ENCODE data around the gene VMP1.

Gene VMP1

DNA sequence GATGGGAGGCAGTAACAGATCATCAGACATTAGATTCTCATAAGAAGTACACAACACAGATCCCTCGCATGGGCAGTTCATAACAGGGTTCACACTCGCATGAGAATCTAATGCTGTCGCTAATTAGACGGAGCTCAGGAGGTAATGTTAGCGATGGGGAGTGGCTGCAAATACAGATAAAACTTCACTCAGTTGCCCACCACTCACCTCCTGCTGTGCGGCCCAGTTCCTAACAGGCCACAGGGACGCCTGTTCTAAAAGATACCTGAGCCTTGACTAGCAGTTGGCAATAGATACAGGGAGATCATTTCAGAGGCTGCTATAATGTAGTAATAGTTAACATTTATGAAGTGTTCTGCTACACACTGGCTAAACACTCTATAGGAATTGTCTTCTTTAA, 5.2 kb upstream of the VMP1 start:
- Histone ChIP-seq H3K9me2 (replicated peaks; ENCODE audit: control insufficient read depth, low read length) (no peaks in the 10 kb centered on the region), H3K9me3 (ENCODE audit: control insufficient read depth, insufficient read depth, low read length) (no peaks in the 10 kb centered on the region), H3K27me3 (ENCODE audit: control insufficient read depth, low read length) (no peaks in the 10 kb centered on the region), H3K4me1 (ENCODE audit: control insufficient read depth, low read length) (peaks cover 25% of the 10 kb centered on the region), H3K36me3 (ENCODE audit: control insufficient read depth, low read length) (peaks cover 82% of the 10 kb centered on the region), H3K4me3 (ENCODE audit: low read length) (no peak overlapping the region), H3K4me2 (ENCODE audit: low read length) (no peak overlapping the region), H4K20me1 (ENCODE audit: control insufficient read depth, insufficient read depth, low read depth, low read length) (peaks cover 36% of the 10 kb centered on the region), H3K79me2 (ENCODE audit: control insufficient read depth, low read length) (peaks cover 100% of the 10 kb centered on the region), H3K27ac (ENCODE audit: low read depth, low read length) (no peak overlapping the region), H3F3A (ENCODE audit: control insufficient read depth, insufficient read depth) (peaks cover 23% of the 10 kb centered on the region)
- TF ChIP-seq, protein P1, sequence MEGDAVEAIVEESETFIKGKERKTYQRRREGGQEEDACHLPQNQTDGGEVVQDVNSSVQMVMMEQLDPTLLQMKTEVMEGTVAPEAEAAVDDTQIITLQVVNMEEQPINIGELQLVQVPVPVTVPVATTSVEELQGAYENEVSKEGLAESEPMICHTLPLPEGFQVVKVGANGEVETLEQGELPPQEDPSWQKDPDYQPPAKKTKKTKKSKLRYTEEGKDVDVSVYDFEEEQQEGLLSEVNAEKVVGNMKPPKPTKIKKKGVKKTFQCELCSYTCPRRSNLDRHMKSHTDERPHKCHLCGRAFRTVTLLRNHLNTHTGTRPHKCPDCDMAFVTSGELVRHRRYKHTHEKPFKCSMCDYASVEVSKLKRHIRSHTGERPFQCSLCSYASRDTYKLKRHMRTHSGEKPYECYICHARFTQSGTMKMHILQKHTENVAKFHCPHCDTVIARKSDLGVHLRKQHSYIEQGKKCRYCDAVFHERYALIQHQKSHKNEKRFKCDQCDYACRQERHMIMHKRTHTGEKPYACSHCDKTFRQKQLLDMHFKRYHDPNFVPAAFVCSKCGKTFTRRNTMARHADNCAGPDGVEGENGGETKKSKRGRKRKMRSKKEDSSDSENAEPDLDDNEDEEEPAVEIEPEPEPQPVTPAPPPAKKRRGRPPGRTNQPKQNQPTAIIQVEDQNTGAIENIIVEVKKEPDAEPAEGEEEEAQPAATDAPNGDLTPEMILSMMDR (IDR thresholded peaks at IDR 0.05; ENCODE audit: low read depth, low read length, poor library complexity, severe bottlenecking), result no peak
- no peak for TF ChIP-seq EZH2phosphoT487 (IDR thresholded peaks at IDR 0.05; ENCODE audit: borderline replicate concordance, low read length)

DNA sequence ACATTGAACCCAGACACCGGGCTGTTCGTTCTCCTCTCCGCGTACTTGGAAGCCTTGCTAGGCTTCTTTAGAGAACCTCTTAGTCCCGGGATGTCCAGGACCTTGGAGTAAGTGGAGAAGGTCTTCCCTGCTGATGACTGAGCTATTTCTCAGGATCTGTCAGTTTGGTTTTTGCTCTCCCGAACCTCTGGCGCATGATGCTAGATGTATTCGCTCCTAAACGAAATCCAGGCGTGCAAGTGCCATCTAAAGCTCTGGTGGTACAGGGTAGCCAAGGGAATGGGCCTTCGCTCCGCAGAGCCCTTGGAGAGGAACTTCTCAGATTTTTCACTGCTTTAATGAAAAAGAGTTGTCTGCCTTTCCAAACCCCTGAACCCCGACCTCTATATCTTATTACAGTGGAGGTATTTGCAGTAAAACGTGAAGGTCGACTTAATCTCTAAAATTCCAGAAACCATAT, 547 bp downstream of the VMP1 start:
- Histone ChIP-seq H3K36me3 (ENCODE audit: control insufficient read depth, low read length) (peaks cover 36% of the 10 kb centered on the region), H3K27me3 (ENCODE audit: control insufficient read depth, low read length) (no peaks in the 10 kb centered on the region), H3F3A (ENCODE audit: control insufficient read depth, insufficient read depth) (0 out of 2 replicates have a peak, but pooled peaks cover 3% of the 10 kb centered on the region), H4K20me1 (ENCODE audit: control insufficient read depth, insufficient read depth, low read depth, low read length) (peaks cover 13% of the 10 kb centered on the region; the same call in 1 of the 2 replicates), H3K79me2 (ENCODE audit: control insufficient read depth, low read length) (peaks cover 99% of the 10 kb centered on the region), H3K9me3 (ENCODE audit: control insufficient read depth, insufficient read depth, low read length) (no peaks in the 10 kb centered on the region), H3K9me2 (replicated peaks; ENCODE audit: control insufficient read depth, low read length) (no peaks in the 10 kb centered on the region), H3K4me2 (ENCODE audit: low read length) (peak overlapping the region; percentile 84), H3K27ac (ENCODE audit: low read depth, low read length) (peak overlapping the region; percentile 84), H3K4me3 (ENCODE audit: low read length) (peak overlapping the region; percentile 90), H3K4me1 (ENCODE audit: control insufficient read depth, low read length) (peaks cover 34% of the 10 kb centered on the region)
- no peak for TF ChIP-seq EZH2phosphoT487 (IDR thresholded peaks at IDR 0.05; ENCODE audit: borderline replicate concordance, low read length)
- TF ChIP-seq, protein P1 (IDR thresholded peaks at IDR 0.05; ENCODE audit: low read depth, low read length, poor library complexity, severe bottlenecking), result no peak

DNA sequence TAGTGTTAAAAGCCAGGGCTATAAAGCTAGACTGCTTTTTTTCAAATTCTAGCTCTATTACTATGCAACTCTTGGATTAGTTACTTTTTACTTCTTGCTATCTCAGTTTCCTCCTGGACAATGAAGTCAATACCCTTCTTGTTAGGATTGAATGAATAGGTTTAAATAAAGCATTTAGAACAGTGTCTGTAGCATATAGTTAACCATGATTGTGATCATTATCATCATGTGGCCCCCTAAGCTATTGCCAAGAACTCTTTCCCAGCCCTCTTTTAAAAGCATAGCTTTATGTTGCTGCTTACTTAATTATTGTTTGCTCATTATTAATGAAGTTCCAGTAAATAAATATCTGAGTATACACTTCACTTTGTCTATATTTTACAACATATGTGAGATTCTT, 4.5 kb downstream of the VMP1 start:
- Histone ChIP-seq H4K20me1 (ENCODE audit: control insufficient read depth, insufficient read depth, low read depth, low read length) (0 out of 2 replicates have a peak, but pooled peaks cover 4% of the 10 kb centered on the region), H3F3A (ENCODE audit: control insufficient read depth, insufficient read depth) (0 out of 2 replicates have a peak, but pooled peaks cover 2% of the 10 kb centered on the region), H3K36me3 (ENCODE audit: control insufficient read depth, low read length) (peaks cover 6% of the 10 kb centered on the region), H3K9me3 (ENCODE audit: control insufficient read depth, insufficient read depth, low read length) (no peaks in the 10 kb centered on the region), H3K4me2 (ENCODE audit: low read length) (no peak overlapping the region), H3K27ac (ENCODE audit: low read depth, low read length) (no peak overlapping the region), H3K4me1 (ENCODE audit: control insufficient read depth, low read length) (peaks cover 11% of the 10 kb centered on the region), H3K9me2 (replicated peaks; ENCODE audit: control insufficient read depth, low read length) (no peaks in the 10 kb centered on the region), H3K27me3 (ENCODE audit: control insufficient read depth, low read length) (no peaks in the 10 kb centered on the region), H3K79me2 (ENCODE audit: control insufficient read depth, low read length) (peaks cover 92% of the 10 kb centered on the region), H3K4me3 (ENCODE audit: low read length) (no peak overlapping the region)
- no peak for TF ChIP-seq EZH2phosphoT487 (IDR thresholded peaks at IDR 0.05; ENCODE audit: borderline replicate concordance, low read length)
- TF ChIP-seq, protein P1 (IDR thresholded peaks at IDR 0.05; ENCODE audit: low read depth, low read length, poor library complexity, severe bottlenecking), result no peak
